ENCODE results near the gene IL1A. TPM values are rescaled to one million over a fixed set of nuclear protein-coding genes. Genes with fewer than 3 reads are reported as not detected.

The IL1A gene
- total RNA-seq, 1 donor from 2014 or later, result not detected

- H3K27ac Mint-ChIP-seq (ENCODE audit: unreplicated experiment), result no peak overlapping the region
- H3K27me3 Mint-ChIP-seq (ENCODE audit: unreplicated experiment), result peaks cover 3% of the 10 kb centered on the region
- DNase-seq, result no peak
- no peaks in the 10 kb centered on the region for H3K4me1 Mint-ChIP-seq (ENCODE audit: low read depth, unreplicated experiment)
- peaks cover 2% of the 10 kb centered on the region for H3K9me3 Mint-ChIP-seq (ENCODE audit: unreplicated experiment)
- H3K36me3 Mint-ChIP-seq (ENCODE audit: unreplicated experiment), result no peaks in the 10 kb centered on the region
- H3K4me3 Mint-ChIP-seq (ENCODE audit: unreplicated experiment), result no peak overlapping the region
- TF ChIP-seq CTCF (IDR thresholded peaks at IDR 0.05; ENCODE audit: partially characterized antibody, unreplicated experiment), result no peak
These were observed 37.4 kb upstream of the IL1A start for GRCh38 chr2:112821682-112822081.

GRCh38 chr2:112821142-112821541 lies 36.8 kb upstream of the IL1A start:
- Mint-ChIP-seq H3K36me3 (ENCODE audit: unreplicated experiment) (no peaks in the 10 kb centered on the region), H3K4me3 (ENCODE audit: unreplicated experiment) (no peak overlapping the region), H3K27me3 (ENCODE audit: unreplicated experiment) (peaks cover 3% of the 10 kb centered on the region), H3K27ac (ENCODE audit: unreplicated experiment) (no peak overlapping the region), H3K9me3 (ENCODE audit: unreplicated experiment) (peaks cover 2% of the 10 kb centered on the region), H3K4me1 (ENCODE audit: low read depth, unreplicated experiment) (no peaks in the 10 kb centered on the region)
- no peak for DNase-seq
- TF ChIP-seq CTCF (IDR thresholded peaks at IDR 0.05; ENCODE audit: partially characterized antibody, unreplicated experiment), result no peak

GRCh38 chr2:112820343-112820742 lies 36.0 kb upstream of the IL1A start:
- Mint-ChIP-seq H3K27ac (ENCODE audit: unreplicated experiment) (no peak overlapping the region), H3K27me3 (ENCODE audit: unreplicated experiment) (peaks cover 3% of the 10 kb centered on the region), H3K4me1 (ENCODE audit: low read depth, unreplicated experiment) (no peaks in the 10 kb centered on the region), H3K36me3 (ENCODE audit: unreplicated experiment) (no peaks in the 10 kb centered on the region), H3K4me3 (ENCODE audit: unreplicated experiment) (no peak overlapping the region), H3K9me3 (ENCODE audit: unreplicated experiment) (peaks cover 2% of the 10 kb centered on the region)
- no peak for TF ChIP-seq CTCF (IDR thresholded peaks at IDR 0.05; ENCODE audit: partially characterized antibody, unreplicated experiment)
- DNase-seq, result no peak

- Mint-ChIP-seq H3K4me1 (ENCODE audit: low read depth, unreplicated experiment) (peaks cover 3% of the 10 kb centered on the region), H3K27me3 (ENCODE audit: unreplicated experiment) (peaks cover 3% of the 10 kb centered on the region), H3K4me3 (ENCODE audit: unreplicated experiment) (no peak overlapping the region), H3K36me3 (ENCODE audit: unreplicated experiment) (no peaks in the 10 kb centered on the region), H3K27ac (ENCODE audit: unreplicated experiment) (no peak overlapping the region), H3K9me3 (ENCODE audit: unreplicated experiment) (peaks cover 2% of the 10 kb centered on the region)
- no peak for TF ChIP-seq CTCF (IDR thresholded peaks at IDR 0.05; ENCODE audit: partially characterized antibody, unreplicated experiment)
- no peak for DNase-seq
These were observed 34.8 kb upstream of the IL1A start for GRCh38 chr2:112819081-112819480.

- DNase-seq, result no peak
- TF ChIP-seq CTCF (IDR thresholded peaks at IDR 0.05; ENCODE audit: partially characterized antibody, unreplicated experiment), result no peak
- H3K9me3 Mint-ChIP-seq (ENCODE audit: unreplicated experiment), result peaks cover 2% of the 10 kb centered on the region
- H3K36me3 Mint-ChIP-seq (ENCODE audit: unreplicated experiment), result no peaks in the 10 kb centered on the region
- H3K27me3 Mint-ChIP-seq (ENCODE audit: unreplicated experiment), result peaks cover 2% of the 10 kb centered on the region
- H3K4me1 Mint-ChIP-seq (ENCODE audit: low read depth, unreplicated experiment), result peaks cover 4% of the 10 kb centered on the region
- no peak overlapping the region for H3K27ac Mint-ChIP-seq (ENCODE audit: unreplicated experiment)
- H3K4me3 Mint-ChIP-seq (ENCODE audit: unreplicated experiment), result no peak overlapping the region
These were observed 34.0 kb upstream of the IL1A start for GRCh38 chr2:112818094-112818902.
